SU-DHL-6 (cell line): ENCODE results near the gene MOV10.

Experiments used
- EZH2phosphoT487 ChIP-seq: fragments of 200-600 bp; sonication (generic), shearing (Covaris generic); conservative IDR thresholded peaks from 2 replicates; pipeline ENCODE4 v1.6.1; 2018; ENCODE audit warnings: mild to moderate bottlenecking, antibody characterized with exemption, low read length, moderate library complexity, mixed read lengths
- TF ChIP-seq, protein P1 (sequence below): fragments of 200-600 bp; sonication (generic); IDR thresholded peaks from one replicate; pipeline ENCODE4 v1.5.1; 2017; ENCODE audit warnings: antibody characterized with exemption, mild to moderate bottlenecking, low read length, moderate library complexity; ENCODE audit not compliant: insufficient read depth, poor library complexity, severe bottlenecking

DNA sequence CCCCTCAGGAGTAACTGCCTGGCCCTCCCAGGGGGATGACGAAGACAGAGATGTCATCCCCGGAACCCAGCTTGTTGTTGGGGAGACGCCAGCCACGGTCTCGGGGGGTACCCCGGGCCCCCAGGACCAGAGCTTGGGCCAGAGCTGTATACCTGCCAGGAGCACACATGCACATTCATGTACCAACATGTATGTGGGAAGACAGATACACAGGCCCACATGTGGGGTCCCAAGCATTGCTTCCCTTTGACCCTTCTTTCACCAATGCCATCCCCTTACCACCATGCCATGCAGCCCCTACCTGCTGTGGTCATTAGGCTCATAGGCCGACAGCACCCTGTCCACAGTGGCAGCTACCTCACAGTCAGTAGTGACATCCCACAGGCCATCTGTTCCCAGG is 35.7 kb downstream of the MOV10 start:
- TF ChIP-seq, protein P1, sequence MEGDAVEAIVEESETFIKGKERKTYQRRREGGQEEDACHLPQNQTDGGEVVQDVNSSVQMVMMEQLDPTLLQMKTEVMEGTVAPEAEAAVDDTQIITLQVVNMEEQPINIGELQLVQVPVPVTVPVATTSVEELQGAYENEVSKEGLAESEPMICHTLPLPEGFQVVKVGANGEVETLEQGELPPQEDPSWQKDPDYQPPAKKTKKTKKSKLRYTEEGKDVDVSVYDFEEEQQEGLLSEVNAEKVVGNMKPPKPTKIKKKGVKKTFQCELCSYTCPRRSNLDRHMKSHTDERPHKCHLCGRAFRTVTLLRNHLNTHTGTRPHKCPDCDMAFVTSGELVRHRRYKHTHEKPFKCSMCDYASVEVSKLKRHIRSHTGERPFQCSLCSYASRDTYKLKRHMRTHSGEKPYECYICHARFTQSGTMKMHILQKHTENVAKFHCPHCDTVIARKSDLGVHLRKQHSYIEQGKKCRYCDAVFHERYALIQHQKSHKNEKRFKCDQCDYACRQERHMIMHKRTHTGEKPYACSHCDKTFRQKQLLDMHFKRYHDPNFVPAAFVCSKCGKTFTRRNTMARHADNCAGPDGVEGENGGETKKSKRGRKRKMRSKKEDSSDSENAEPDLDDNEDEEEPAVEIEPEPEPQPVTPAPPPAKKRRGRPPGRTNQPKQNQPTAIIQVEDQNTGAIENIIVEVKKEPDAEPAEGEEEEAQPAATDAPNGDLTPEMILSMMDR: no peak
- TF ChIP-seq EZH2phosphoT487: no peak
